ENCODE results near the gene RPA3.

Gene RPA3

DNA sequence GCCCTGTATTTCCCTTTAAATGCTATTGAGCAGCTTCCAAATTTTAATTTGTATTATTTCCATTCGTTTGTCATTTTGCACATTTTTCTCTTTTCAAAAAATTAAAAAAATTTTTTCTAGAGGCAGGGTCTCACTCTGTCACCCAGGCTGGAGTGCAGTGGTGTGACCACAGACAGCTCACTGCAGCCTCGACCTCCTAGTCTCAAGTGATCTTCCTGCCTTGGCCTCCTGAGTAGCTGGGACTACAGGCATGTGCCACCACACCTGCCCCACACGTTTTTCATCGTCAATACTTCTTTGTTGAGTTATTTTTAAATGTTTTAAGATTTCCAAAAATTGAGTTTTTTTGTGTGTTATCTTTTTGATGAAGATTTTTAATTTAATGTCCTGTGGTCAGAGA, 4.7 kb downstream of the RPA3 start:
- Histone ChIP-seq H3K4me2 (no peak overlapping the region; a peak in 1 of 22 replicates), H3K27me3 (no peaks in the 10 kb centered on the region), H3K4me1 (peaks cover 0 to 20% (median 7%) of the 10 kb centered on the region in 10 experiments; a peak in 13 of 20 replicates)

GRCh38 chr7:7710469-7710868, 7.9 kb downstream of the RPA3 start:
- no peaks in the 10 kb centered on the region for H3K27me3 ChIP-seq
- H3K27ac ChIP-seq, result no peak overlapping the region
- no peak overlapping the region for H3K9ac ChIP-seq
- H3K36me3 ChIP-seq, result no peaks in the 10 kb centered on the region
- no peaks in the 10 kb centered on the region for H3K9me3 ChIP-seq (replicated peaks in 1 of 11)
- peaks cover 0 to 13% (median 11%) of the 10 kb centered on the region in 10 experiments; a peak in 17 of 20 replicates for H3K4me1 ChIP-seq
- H4K20me1 ChIP-seq, result no peaks in the 10 kb centered on the region
- H3K4me2 ChIP-seq, result no peak overlapping the region
- TF ChIP-seq Cebpa-rat (IDR thresholded peaks at IDR 0.05), result no peak
- no peak overlapping the region for H3K4me3 ChIP-seq

More for the DNA sequence above, 4.7 kb downstream of the RPA3 start:
- Histone ChIP-seq H3K36me3 (0 out of 22 replicates have a peak, but pooled peaks cover 0 to 5% (median 0%) of the 10 kb centered on the region in 11 experiments), H4K20me1 (no peaks in the 10 kb centered on the region), H3K27ac (no peak overlapping the region), H3K4me3 (no peak overlapping the region), H3K9ac (no peak overlapping the region), H3K9me3 (replicated peaks in 1 of 11) (peaks cover 9 to 16% (median 11%) of the 10 kb centered on the region in 11 experiments; a peak in 21 of 22 replicates)
- TF ChIP-seq Cebpa-rat (IDR thresholded peaks at IDR 0.05), result no peak

DNA sequence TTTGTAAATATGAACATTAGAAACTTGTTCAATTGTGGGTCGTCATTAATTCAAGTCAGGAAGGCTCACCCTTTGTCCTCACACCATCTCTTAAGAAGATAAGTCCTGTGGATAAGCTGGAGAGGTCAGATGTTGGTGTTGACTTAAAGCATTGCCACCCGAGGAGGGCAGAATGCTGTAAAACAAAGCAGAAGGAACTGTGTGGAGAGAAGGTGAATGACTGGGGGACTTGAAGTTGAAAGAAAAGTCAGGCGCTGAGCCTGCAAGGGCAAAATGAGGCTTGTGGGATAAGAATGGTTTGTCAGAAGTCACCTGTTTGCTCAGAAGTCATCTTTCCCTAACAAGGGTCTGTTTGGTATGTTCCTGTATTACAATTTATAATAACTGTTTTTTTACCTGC, 9.1 kb downstream of the RPA3 start:
- Histone ChIP-seq H3K27ac (no peak overlapping the region), H4K20me1 (no peaks in the 10 kb centered on the region), H3K27me3 (no peaks in the 10 kb centered on the region), H3K4me1 (peaks cover 0 to 13% (median 11%) of the 10 kb centered on the region in 10 experiments; a peak in 17 of 20 replicates), H3K9ac (no peak overlapping the region), H3K4me2 (no peak overlapping the region), H3K4me3 (no peak overlapping the region), H3K36me3 (no peaks in the 10 kb centered on the region), H3K9me3 (replicated peaks in 1 of 11) (no peaks in the 10 kb centered on the region)
- TF ChIP-seq Cebpa-rat (IDR thresholded peaks at IDR 0.05), result no peak

GRCh38 chr7:7707806-7708205, 10.6 kb downstream of the RPA3 start:
- Histone ChIP-seq H3K4me2 (no peak overlapping the region), H3K27ac (no peak overlapping the region), H3K27me3 (no peaks in the 10 kb centered on the region), H3K4me1 (peaks cover 0 to 13% (median 10%) of the 10 kb centered on the region in 10 experiments; a peak in 14 of 20 replicates), H3K36me3 (no peaks in the 10 kb centered on the region), H3K9ac (no peak overlapping the region), H3K9me3 (replicated peaks in 1 of 11) (no peaks in the 10 kb centered on the region), H4K20me1 (no peaks in the 10 kb centered on the region), H3K4me3 (no peak overlapping the region)
- TF ChIP-seq Cebpa-rat (IDR thresholded peaks at IDR 0.05), result no peak

DNA sequence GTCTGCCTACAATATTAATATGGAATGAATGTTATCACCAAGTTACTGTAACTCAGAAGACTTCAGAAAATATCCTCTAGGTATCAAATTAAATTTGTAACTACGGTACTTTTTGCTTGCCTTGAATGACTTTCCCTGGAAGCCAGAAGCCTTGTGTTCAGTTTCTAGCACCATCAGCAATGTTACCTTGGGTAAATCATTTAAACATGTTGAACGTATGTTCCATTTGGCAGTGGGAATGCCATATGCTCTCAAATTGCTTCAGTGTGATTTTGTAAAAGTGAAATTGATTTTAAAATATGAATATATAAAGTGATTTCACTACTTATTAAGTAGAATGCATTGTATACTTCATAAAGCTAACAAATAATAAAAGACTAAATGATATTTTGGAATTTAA, 11.2 kb downstream of the RPA3 start:
- Histone ChIP-seq H3K27me3 (no peaks in the 10 kb centered on the region), H3K36me3 (no peaks in the 10 kb centered on the region), H3K4me2 (no peak overlapping the region)

GRCh38 chr7:7706556-7707172, 11.7 kb downstream of the RPA3 start:
- Histone ChIP-seq H3K27ac (peak overlapping the region in 1 of 11 experiments; percentile 5; a peak in 1 of 22 replicates), H3K4me1 (peaks cover 0 to 13% (median 10%) of the 10 kb centered on the region in 10 experiments; a peak in 14 of 20 replicates), H4K20me1 (no peaks in the 10 kb centered on the region), H3K9me3 (replicated peaks in 1 of 11) (no peaks in the 10 kb centered on the region), H3K36me3 (no peaks in the 10 kb centered on the region), H3K9ac (no peak overlapping the region), H3K4me3 (no peak overlapping the region), H3K27me3 (no peaks in the 10 kb centered on the region), H3K4me2 (peak overlapping the region in 8 of 11 experiments; percentile 3 to 37 (median 22); a peak in 10 of 22 replicates)
- TF ChIP-seq Cebpa-rat (IDR thresholded peaks at IDR 0.05), result no peak

More for the DNA sequence above, 11.2 kb downstream of the RPA3 start:
- H3K9ac ChIP-seq, result no peak overlapping the region
- H4K20me1 ChIP-seq, result no peaks in the 10 kb centered on the region
- H3K9me3 ChIP-seq (replicated peaks in 1 of 11), result no peaks in the 10 kb centered on the region
- H3K4me3 ChIP-seq, result no peak overlapping the region
- peaks cover 0 to 13% (median 10%) of the 10 kb centered on the region in 10 experiments; a peak in 14 of 20 replicates for H3K4me1 ChIP-seq
- no peak for TF ChIP-seq Cebpa-rat (IDR thresholded peaks at IDR 0.05)
- H3K27ac ChIP-seq, result no peak overlapping the region

- Histone ChIP-seq H3K4me1 (peaks cover 0 to 16% (median 11%) of the 10 kb centered on the region in 10 experiments; a peak in 14 of 20 replicates), H3K4me2 (peak overlapping the region in 7 of 11 experiments; percentile 3 to 37 (median 22); a peak in 7 of 22 replicates), H3K27ac (peak overlapping the region in 1 of 11 experiments; percentile 5; a peak in 1 of 22 replicates), H3K27me3 (no peaks in the 10 kb centered on the region), H3K36me3 (no peaks in the 10 kb centered on the region), H3K4me3 (no peak overlapping the region), H4K20me1 (no peaks in the 10 kb centered on the region), H3K9ac (no peak overlapping the region), H3K9me3 (replicated peaks in 1 of 11) (no peaks in the 10 kb centered on the region)
- no peak for TF ChIP-seq Cebpa-rat (IDR thresholded peaks at IDR 0.05)
These were observed 12.3 kb downstream of the RPA3 start for GRCh38 chr7:7706101-7706511.

DNA sequence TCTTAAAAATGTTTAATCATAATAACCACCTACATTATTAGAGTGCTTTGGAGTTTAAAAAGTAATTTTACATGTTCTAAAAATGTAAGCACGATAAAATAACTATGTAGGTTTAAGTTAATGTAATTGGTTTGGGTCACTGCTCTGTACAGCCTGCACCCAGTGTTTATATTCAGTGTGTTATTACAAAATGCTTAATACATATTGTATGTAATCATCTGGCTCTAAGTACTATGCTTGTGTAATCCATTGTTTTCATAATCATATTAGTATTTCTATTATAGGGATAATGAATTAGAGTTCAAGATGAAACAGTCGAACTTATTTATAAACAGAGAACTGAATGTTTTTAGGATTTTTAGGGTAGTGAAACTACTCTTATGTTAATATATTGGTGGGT, 13.1 kb downstream of the RPA3 start:
- H3K4me3 ChIP-seq, result no peak overlapping the region
- TF ChIP-seq Cebpa-rat (IDR thresholded peaks at IDR 0.05), result no peak
- H3K4me1 ChIP-seq, result peaks cover 0 to 21% (median 11%) of the 10 kb centered on the region in 10 experiments; a peak in 14 of 20 replicates
- H3K9me3 ChIP-seq (replicated peaks in 1 of 11), result no peaks in the 10 kb centered on the region
- no peak overlapping the region for H3K27ac ChIP-seq
- H3K9ac ChIP-seq, result no peak overlapping the region
- H3K4me2 ChIP-seq, result no peak overlapping the region
- H4K20me1 ChIP-seq, result no peaks in the 10 kb centered on the region
- H3K36me3 ChIP-seq, result no peaks in the 10 kb centered on the region
- no peaks in the 10 kb centered on the region for H3K27me3 ChIP-seq

GRCh38 chr7:7704867-7705266, 13.5 kb downstream of the RPA3 start:
- H3K9me3 ChIP-seq (replicated peaks in 1 of 11), result no peaks in the 10 kb centered on the region

DNA sequence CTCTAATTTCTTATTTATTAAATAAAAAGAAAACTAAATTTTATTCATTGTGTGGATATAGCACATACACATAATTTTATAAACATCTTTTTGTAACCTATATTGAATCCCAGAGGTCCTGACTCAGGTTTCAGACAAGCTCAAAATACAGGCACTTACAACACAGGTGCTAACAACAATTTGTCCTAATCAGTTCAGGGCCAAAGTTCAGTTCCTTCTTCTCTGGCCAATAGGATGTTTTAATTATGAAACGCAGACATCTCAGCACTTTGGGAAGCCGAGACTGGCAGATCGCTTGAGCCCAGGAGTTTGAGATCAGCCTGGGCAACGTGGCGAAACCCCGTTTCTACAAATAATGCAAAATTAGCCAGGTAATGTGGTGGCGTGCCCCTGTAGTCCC, 15.0 kb downstream of the RPA3 start:
- Histone ChIP-seq H3K27me3 (no peaks in the 10 kb centered on the region), H3K9ac (no peak overlapping the region), H3K4me3 (no peak overlapping the region), H3K27ac (no peak overlapping the region), H3K4me2 (no peak overlapping the region), H4K20me1 (no peaks in the 10 kb centered on the region), H3K4me1 (peaks cover 8 to 40% (median 29%) of the 10 kb centered on the region in 10 experiments), H3K9me3 (replicated peaks in 1 of 11) (no peaks in the 10 kb centered on the region), H3K36me3 (no peaks in the 10 kb centered on the region)
- no peak for TF ChIP-seq Cebpa-rat (IDR thresholded peaks at IDR 0.05)

More at GRCh38 chr7:7704867-7705266, 13.5 kb downstream of the RPA3 start:
- TF ChIP-seq Cebpa-rat (IDR thresholded peaks at IDR 0.05), result no peak
- Histone ChIP-seq H3K4me2 (no peak overlapping the region), H3K4me3 (no peak overlapping the region), H4K20me1 (no peaks in the 10 kb centered on the region), H3K4me1 (peaks cover 0 to 26% (median 14%) of the 10 kb centered on the region in 10 experiments; a peak in 16 of 20 replicates), H3K27ac (no peak overlapping the region), H3K36me3 (no peaks in the 10 kb centered on the region), H3K9ac (no peak overlapping the region), H3K27me3 (no peaks in the 10 kb centered on the region)
